Mammary epithelial cell (primary cell): ENCODE data around the gene GABRG3.

Experiments
- EZH2 ChIP-seq: IDR thresholded peaks from 2 replicates; pipeline ENCODE4 v1.6.1; 2012; ENCODE audit warnings: low read length, inconsistent platforms, borderline replicate concordance
- TF ChIP-seq, protein P1 (sequence below), 2 donors: IDR thresholded peaks in 1 of 2; conservative IDR thresholded peaks in 1 of 2; 2 replicates each; pipeline ENCODE4 v1.5.1; 2011 to 2012; ENCODE audit warnings: inconsistent platforms in 2 of 2, low read length in 2 of 2, mild to moderate bottlenecking in 2 of 2, control low read depth in 1 of 2, low read depth in 1 of 2; ENCODE audit not compliant: insufficient read depth in 1 of 2; ENCODE audit errors: extremely low read depth in 1 of 2

DNA sequence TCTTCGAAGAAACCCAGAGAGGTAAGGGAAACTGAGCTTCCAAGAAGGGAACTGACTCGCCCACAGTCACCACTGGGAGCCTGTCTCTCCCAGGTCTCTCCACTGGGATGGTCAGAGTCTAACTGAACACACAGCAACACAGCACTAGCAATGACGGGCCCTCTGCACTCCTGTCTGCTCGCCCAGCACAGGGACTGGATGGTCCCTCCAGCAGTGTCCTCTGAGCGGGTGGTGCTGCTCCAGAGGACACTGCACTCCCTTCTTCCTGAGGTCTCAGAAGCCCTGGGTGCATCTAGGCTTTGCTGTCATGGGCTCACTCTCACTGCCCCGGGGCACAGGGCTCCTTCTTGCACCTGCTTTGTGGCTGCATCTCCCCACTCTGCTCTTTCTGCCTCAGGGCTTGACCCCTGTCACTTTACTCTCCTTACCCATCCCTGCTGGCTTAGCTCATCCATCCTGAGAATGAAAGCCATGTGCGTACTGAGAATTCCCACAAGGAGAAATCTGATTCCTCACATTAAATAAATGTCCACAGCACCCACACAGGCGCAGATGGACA lies 356.6 kb downstream of the GABRG3 start:
- TF ChIP-seq, protein P1, sequence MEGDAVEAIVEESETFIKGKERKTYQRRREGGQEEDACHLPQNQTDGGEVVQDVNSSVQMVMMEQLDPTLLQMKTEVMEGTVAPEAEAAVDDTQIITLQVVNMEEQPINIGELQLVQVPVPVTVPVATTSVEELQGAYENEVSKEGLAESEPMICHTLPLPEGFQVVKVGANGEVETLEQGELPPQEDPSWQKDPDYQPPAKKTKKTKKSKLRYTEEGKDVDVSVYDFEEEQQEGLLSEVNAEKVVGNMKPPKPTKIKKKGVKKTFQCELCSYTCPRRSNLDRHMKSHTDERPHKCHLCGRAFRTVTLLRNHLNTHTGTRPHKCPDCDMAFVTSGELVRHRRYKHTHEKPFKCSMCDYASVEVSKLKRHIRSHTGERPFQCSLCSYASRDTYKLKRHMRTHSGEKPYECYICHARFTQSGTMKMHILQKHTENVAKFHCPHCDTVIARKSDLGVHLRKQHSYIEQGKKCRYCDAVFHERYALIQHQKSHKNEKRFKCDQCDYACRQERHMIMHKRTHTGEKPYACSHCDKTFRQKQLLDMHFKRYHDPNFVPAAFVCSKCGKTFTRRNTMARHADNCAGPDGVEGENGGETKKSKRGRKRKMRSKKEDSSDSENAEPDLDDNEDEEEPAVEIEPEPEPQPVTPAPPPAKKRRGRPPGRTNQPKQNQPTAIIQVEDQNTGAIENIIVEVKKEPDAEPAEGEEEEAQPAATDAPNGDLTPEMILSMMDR (conservative IDR thresholded peaks at IDR 0.05 in 1 of 2, IDR thresholded peaks at IDR 0.05 in 1 of 2; ENCODE audit: extremely low read depth in 1 of 2, insufficient read depth in 1 of 2, low read depth in 1 of 2, low read length in 2 of 2): no peak
- no peak for TF ChIP-seq EZH2
